Neural progenitor cell (in vitro differentiated cells): Measurements from ENCODE around the gene TMEM121B. TPM values are rescaled to one million over a fixed set of nuclear protein-coding genes. Genes with fewer than 3 reads are reported as not detected.
A peak's percentile ranks its signal among the peaks of the same experiment; 100 is the strongest.

ENCODE experiments used
- DNase-seq: peaks from one replicate; pipeline ENCODE4 v3.0.0-alpha.2; 2016; ENCODE audit warnings: low spot score
- H2AFZ ChIP-seq: fragments of 200-600 bp; sonication (generic); replicated peaks from 2 replicates; pipeline ENCODE4 v1.6.1; 2016; ENCODE audit warnings: antibody characterized with exemption
- H3F3A ChIP-seq: fragments of 200-600 bp; sonication (generic); 2 replicates; pipeline ENCODE4 v1.6.1; 2016; ENCODE audit warnings: antibody characterized with exemption, low read depth
- H3K27ac ChIP-seq: fragments of 200-600 bp; sonication (generic); 2 replicates; pipeline ENCODE4 v1.5.1; 2016; ENCODE audit warnings: mild to moderate bottlenecking
- H3K27me3 ChIP-seq: fragments of 200-600 bp; sonication (generic); 2 replicates; pipeline ENCODE4 v1.6.1; 2016; ENCODE audit warnings: mild to moderate bottlenecking, moderate library complexity
- H3K36me3 ChIP-seq: fragments of 200-600 bp; sonication (generic); 2 replicates; pipeline ENCODE4 v1.5.1; 2016
- H3K4me1 ChIP-seq: fragments of 200-600 bp; sonication (generic); 2 replicates; pipeline ENCODE4 v1.6.1; 2016; ENCODE audit warnings: mixed run types
- H3K4me2 ChIP-seq: fragments of 200-600 bp; sonication (generic); 2 replicates; pipeline ENCODE4 v1.6.1; 2016
- H3K4me3 ChIP-seq: fragments of 200-600 bp; sonication (generic); 2 replicates; pipeline ENCODE4 v1.5.1; 2016
- H3K79me2 ChIP-seq: fragments of 200-600 bp; sonication (generic); 2 replicates; pipeline ENCODE4 v1.6.1; 2016; ENCODE audit warnings: low read depth
- H3K9ac ChIP-seq: fragments of 200-600 bp; sonication (generic); 2 replicates; pipeline ENCODE4 v1.6.1; 2016
- H3K9me3 ChIP-seq: fragments of 200-600 bp; sonication (generic); 2 replicates; pipeline ENCODE4 v1.5.1; 2016; ENCODE audit warnings: low read depth
- H4K20me1 ChIP-seq: fragments of 200-600 bp; sonication (generic); 2 replicates; pipeline ENCODE4 v1.6.1; 2016; ENCODE audit warnings: low read depth
- H3K27ac Mint-ChIP-seq: 3 replicates; pipeline ENCODE4 v1.8.0; 2021; ENCODE audit warnings: mixed read lengths
- H3K27me3 Mint-ChIP-seq: 2 replicates; pipeline ENCODE4 v1.8.0; 2022; ENCODE audit warnings: low read depth, mild to moderate bottlenecking, inconsistent platforms, moderate library complexity, mixed read lengths; ENCODE audit not compliant: insufficient read depth
- H3K36me3 Mint-ChIP-seq: 3 replicates; pipeline ENCODE4 v1.8.0; 2021; ENCODE audit warnings: mixed read lengths
- H3K4me1 Mint-ChIP-seq: 3 replicates; pipeline ENCODE4 v1.8.0; 2021; ENCODE audit warnings: mixed read lengths
- H3K4me3 Mint-ChIP-seq: 3 replicates; pipeline ENCODE4 v1.8.0; 2021; ENCODE audit warnings: mild to moderate bottlenecking, moderate library complexity, mixed read lengths
- H3K9me3 Mint-ChIP-seq: 3 replicates; pipeline ENCODE4 v1.8.0; 2020; ENCODE audit warnings: mixed read lengths
- CTCF ChIP-seq: fragments of 200-600 bp; sonication (generic); IDR thresholded peaks from 2 replicates; pipeline ENCODE4 v1.5.1; 2017; ENCODE audit warnings: antibody characterized with exemption, mild to moderate bottlenecking
- EZH2 ChIP-seq: fragments of 200-600 bp; sonication (generic); IDR thresholded peaks from 2 replicates; pipeline ENCODE4 v1.6.1; 2017; ENCODE audit warnings: antibody characterized with exemption, mild to moderate bottlenecking, moderate library complexity
- EZH2phosphoT487 ChIP-seq: fragments of 200-600 bp; sonication (generic); IDR thresholded peaks from 2 replicates; pipeline ENCODE4 v1.6.1; 2017; ENCODE audit warnings: antibody characterized with exemption
- total RNA-seq: library from RNA; depleted of rRNA; stranded (reverse); fragments of >200 nt; gene quantifications from 2 replicates; pipeline ENCODE4 v1.2.3, GENCODE V29; 2015; ENCODE audit warnings: low replicate concordance

The TMEM121B gene
- total RNA-seq, 1 donor from 2014 or later: 2.8 TPM

GRCh38 chr22:17112491-17113042 is 8.6 kb downstream of the TMEM121B start:
- no peak overlapping the region for H3K9ac ChIP-seq
- peaks cover 14% of the 10 kb centered on the region for H4K20me1 ChIP-seq
- H3K79me2 ChIP-seq: no peaks in the 10 kb centered on the region
- no peak overlapping the region for H3K4me2 ChIP-seq
- no peak overlapping the region for H3K27ac ChIP-seq
- no peak for DNase-seq
- TF ChIP-seq EZH2phosphoT487 (no peak), CTCF (no peak), EZH2 (no peak)
- no peaks in the 10 kb centered on the region for H3K27me3 ChIP-seq
- no peaks in the 10 kb centered on the region for H3K36me3 ChIP-seq
- no peaks in the 10 kb centered on the region for H3K9me3 Mint-ChIP-seq
- peak overlapping the region; percentile 23 for H3K4me3 Mint-ChIP-seq
- no peaks in the 10 kb centered on the region for H3K9me3 ChIP-seq
- peak overlapping the region; percentile 4 for H3K27ac Mint-ChIP-seq
- peaks cover 18% of the 10 kb centered on the region for H3K4me1 Mint-ChIP-seq
- H2AFZ ChIP-seq: no peak overlapping the region
- peaks cover 16% of the 10 kb centered on the region for H3F3A ChIP-seq
- H3K27me3 Mint-ChIP-seq: peaks cover 13% of the 10 kb centered on the region
- peaks cover 14% of the 10 kb centered on the region for H3K4me1 ChIP-seq
- H3K4me3 ChIP-seq: no peak overlapping the region
- H3K36me3 Mint-ChIP-seq: no peaks in the 10 kb centered on the region

GRCh38 chr22:17110791-17111550 is 10.2 kb downstream of the TMEM121B start:
- no peak for DNase-seq
- no peaks in the 10 kb centered on the region for H3K9me3 ChIP-seq
- peaks cover 10% of the 10 kb centered on the region for H3K4me1 ChIP-seq
- no peak overlapping the region for H3K27ac ChIP-seq
- Mint-ChIP-seq H3K9me3 (no peaks in the 10 kb centered on the region), H3K27ac (no peak overlapping the region), H3K4me3 (no peak overlapping the region), H3K36me3 (no peaks in the 10 kb centered on the region), H3K4me1 (peaks cover 12% of the 10 kb centered on the region), H3K27me3 (peaks cover 8% of the 10 kb centered on the region)
- H3K36me3 ChIP-seq: no peaks in the 10 kb centered on the region
- H3K27me3 ChIP-seq: no peaks in the 10 kb centered on the region
- H3F3A ChIP-seq: peaks cover 8% of the 10 kb centered on the region
- no peak overlapping the region for H3K9ac ChIP-seq
- no peak overlapping the region for H3K4me2 ChIP-seq
- H3K79me2 ChIP-seq: no peaks in the 10 kb centered on the region
- TF ChIP-seq CTCF (no peak), EZH2 (no peak), EZH2phosphoT487 (no peak)
- H4K20me1 ChIP-seq: peaks cover 5% of the 10 kb centered on the region
- H3K4me3 ChIP-seq: no peak overlapping the region
- no peak overlapping the region for H2AFZ ChIP-seq

- Mint-ChIP-seq H3K27me3 (peaks cover 7% of the 10 kb centered on the region), H3K4me3 (no peak overlapping the region), H3K9me3 (no peaks in the 10 kb centered on the region), H3K27ac (no peak overlapping the region), H3K4me1 (peaks cover 12% of the 10 kb centered on the region), H3K36me3 (no peaks in the 10 kb centered on the region)
- no peak for TF ChIP-seq EZH2
- no peak for TF ChIP-seq CTCF
- Histone ChIP-seq H3K79me2 (no peaks in the 10 kb centered on the region), H3K4me3 (no peak overlapping the region), H3K4me2 (no peak overlapping the region), H3F3A (peaks cover 8% of the 10 kb centered on the region), H3K9ac (no peak overlapping the region), H2AFZ (no peak overlapping the region), H3K27me3 (no peaks in the 10 kb centered on the region), H3K27ac (no peak overlapping the region), H3K9me3 (no peaks in the 10 kb centered on the region), H3K4me1 (peaks cover 10% of the 10 kb centered on the region), H4K20me1 (peaks cover 5% of the 10 kb centered on the region), H3K36me3 (no peaks in the 10 kb centered on the region)
- DNase-seq: no peak
Measured at GRCh38 chr22:17109976-17110375, 11.2 kb downstream of the TMEM121B start.
